ENCODE measurements around the gene CLEC10A.
"Not testable (repeated sequence)": the region's sequence is repeated elsewhere in the genome, so short reads cannot be mapped to it uniquely, and the experiment has no call there.

Gene CLEC10A

GRCh38 chr17:7102421-7102820, 22.4 kb upstream of the CLEC10A start:
- no peak for DNase-seq (ENCODE audit: low read depth in 1 of 2, low spot score in 1 of 2)
- TF ChIP-seq JUND (IDR thresholded peaks at IDR 0.05; ENCODE audit: low read depth), result no peak
- in situ Hi-C loops (cut with HindIII; ENCODE audit: low pct_unique_long_range_greater_than_20kb, low sequenced_read_pairs), result no loop called here

GRCh38 chr17:7101531-7101930, 21.5 kb upstream of the CLEC10A start:
- TF ChIP-seq JUND (IDR thresholded peaks at IDR 0.05; ENCODE audit: low read depth), result no peak
- in situ Hi-C loops (cut with HindIII; ENCODE audit: low pct_unique_long_range_greater_than_20kb, low sequenced_read_pairs), result no loop called here
- no peak for DNase-seq (ENCODE audit: low read depth in 1 of 2, low spot score in 1 of 2)

GRCh38 chr17:7100641-7101379, 20.8 kb upstream of the CLEC10A start:
- DNase-seq (ENCODE audit: low read depth in 1 of 2, low spot score in 1 of 2); in situ Hi-C loops (cut with HindIII; ENCODE audit: low pct_unique_long_range_greater_than_20kb, low sequenced_read_pairs): not testable (repeated sequence)

GRCh38 chr17:7098802-7099459, 18.9 kb upstream of the CLEC10A start:
- no peak for DNase-seq (ENCODE audit: low read depth in 1 of 2, low spot score in 1 of 2)
- no peak for TF ChIP-seq JUND (IDR thresholded peaks at IDR 0.05; ENCODE audit: low read depth)
- in situ Hi-C loops (cut with HindIII; ENCODE audit: low pct_unique_long_range_greater_than_20kb, low sequenced_read_pairs), result no loop called here

- in situ Hi-C loops (cut with HindIII; ENCODE audit: low pct_unique_long_range_greater_than_20kb, low sequenced_read_pairs), result no loop called here
- DNase-seq (ENCODE audit: low read depth in 1 of 2, low spot score in 1 of 2), result no peak
- no peak for TF ChIP-seq JUND (IDR thresholded peaks at IDR 0.05; ENCODE audit: low read depth)
Measured at GRCh38 chr17:7097940-7098339, 17.9 kb upstream of the CLEC10A start.

- in situ Hi-C loops (cut with HindIII; ENCODE audit: low pct_unique_long_range_greater_than_20kb, low sequenced_read_pairs), result no loop called here
- no peak for DNase-seq (ENCODE audit: low read depth in 1 of 2, low spot score in 1 of 2)
- TF ChIP-seq JUND (IDR thresholded peaks at IDR 0.05; ENCODE audit: low read depth), result no peak
Measured at GRCh38 chr17:7095625-7096024, 15.6 kb upstream of the CLEC10A start.

- no peak for DNase-seq (ENCODE audit: low read depth in 1 of 2, low spot score in 1 of 2)
- in situ Hi-C loops (cut with HindIII; ENCODE audit: low pct_unique_long_range_greater_than_20kb, low sequenced_read_pairs), result no loop called here
- no peak for TF ChIP-seq JUND (IDR thresholded peaks at IDR 0.05; ENCODE audit: low read depth)
Measured at GRCh38 chr17:7094652-7095019, 14.6 kb upstream of the CLEC10A start.

GRCh38 chr17:7091311-7092005, 11.4 kb upstream of the CLEC10A start:
- DNase-seq (ENCODE audit: low read depth in 1 of 2, low spot score in 1 of 2); in situ Hi-C loops (cut with HindIII; ENCODE audit: low pct_unique_long_range_greater_than_20kb, low sequenced_read_pairs): not testable (repeated sequence)

- DNase-seq (ENCODE audit: low read depth in 1 of 2, low spot score in 1 of 2); in situ Hi-C loops (cut with HindIII; ENCODE audit: low pct_unique_long_range_greater_than_20kb, low sequenced_read_pairs): not testable (repeated sequence)
Measured at GRCh38 chr17:7089570-7089969, 9.5 kb upstream of the CLEC10A start.

- DNase-seq (ENCODE audit: low read depth in 1 of 2, low spot score in 1 of 2); in situ Hi-C loops (cut with HindIII; ENCODE audit: low pct_unique_long_range_greater_than_20kb, low sequenced_read_pairs): not testable (repeated sequence)
Measured at GRCh38 chr17:7088442-7088841, 8.4 kb upstream of the CLEC10A start.

- TF ChIP-seq JUND (IDR thresholded peaks at IDR 0.05; ENCODE audit: low read depth), result no peak
- DNase-seq (ENCODE audit: low read depth in 1 of 2, low spot score in 1 of 2), result no peak
- in situ Hi-C loops (cut with HindIII; ENCODE audit: low pct_unique_long_range_greater_than_20kb, low sequenced_read_pairs), result no loop called here
Measured at GRCh38 chr17:7084088-7084487, 4.0 kb upstream of the CLEC10A start.

GRCh38 chr17:7083592-7083991, 3.5 kb upstream of the CLEC10A start:
- no peak for DNase-seq (ENCODE audit: low read depth in 1 of 2, low spot score in 1 of 2)

GRCh38 chr17:7081341-7082062, 1.5 kb upstream of the CLEC10A start:
- no peak for TF ChIP-seq JUND (IDR thresholded peaks at IDR 0.05; ENCODE audit: low read depth)
- peak in 1 of 2 experiments; percentile 40 for DNase-seq (ENCODE audit: low read depth in 1 of 2, low spot score in 1 of 2)
- in situ Hi-C loops (cut with HindIII; ENCODE audit: low pct_unique_long_range_greater_than_20kb, low sequenced_read_pairs), result no loop called here

More at GRCh38 chr17:7083592-7083991, 3.5 kb upstream of the CLEC10A start:
- in situ Hi-C loops (cut with HindIII; ENCODE audit: low pct_unique_long_range_greater_than_20kb, low sequenced_read_pairs), result no loop called here
- no peak for TF ChIP-seq JUND (IDR thresholded peaks at IDR 0.05; ENCODE audit: low read depth)
